RWPE2 (cell line): ENCODE measurements around the gene LSM12.
A peak's percentile ranks its signal among the peaks of the same experiment; 100 is the strongest.

Experiments used
- ATAC-seq: fragments of 200-7000 bp; cut with Tn5 transposase; 3 replicates; pipeline ENCODE4 v1.9.1; 2021; ENCODE audit warnings: low read depth
- DNase-seq: peaks from one replicate; pipeline ENCODE4 v3.0.0-alpha.2; 2020; ENCODE audit warnings: low spot score
- H3K27ac ChIP-seq: fragments of 450-650 bp; 2 replicates; pipeline ENCODE4 v1.5.1; 2017; ENCODE audit warnings: mild to moderate bottlenecking; ENCODE audit not compliant: poor library complexity, severe bottlenecking
- H3K27me3 ChIP-seq: fragments of 250-450 bp; sonication (Bioruptor Pico); 2 replicates; pipeline ENCODE4 v1.5.1; 2021; ENCODE audit warnings: mild to moderate bottlenecking, moderate library complexity; ENCODE audit not compliant: insufficient read depth, poor library complexity, severe bottlenecking
- H3K36me3 ChIP-seq: fragments of 250-450 bp; sonication (Bioruptor Pico); 2 replicates; pipeline ENCODE4 v1.5.1; 2020; ENCODE audit warnings: low read depth, mild to moderate bottlenecking, moderate library complexity
- H3K4me1 ChIP-seq: fragments of 250-450 bp; sonication (Bioruptor Pico); 2 replicates; pipeline ENCODE4 v1.5.1; 2021; ENCODE audit warnings: mild to moderate bottlenecking, moderate library complexity; ENCODE audit not compliant: insufficient read depth, poor library complexity, severe bottlenecking
- H3K4me3 ChIP-seq: fragments of 250-450 bp; sonication (Bioruptor Pico); 2 replicates; pipeline ENCODE4 v1.5.1; 2021; ENCODE audit warnings: mild to moderate bottlenecking, moderate library complexity; ENCODE audit not compliant: severe bottlenecking
- H3K9me3 ChIP-seq: fragments of 250-450 bp; sonication (Bioruptor Pico); 2 replicates; pipeline ENCODE4 v1.5.1; 2021; ENCODE audit warnings: mild to moderate bottlenecking, moderate library complexity; ENCODE audit not compliant: severe bottlenecking
- TF ChIP-seq, protein P1 (sequence below): fragments of 450-650 bp; IDR thresholded peaks from one replicate; pipeline ENCODE4 v1.5.1; 2017; ENCODE audit warnings: mild to moderate bottlenecking, moderate library complexity; ENCODE audit not compliant: poor library complexity, severe bottlenecking

The LSM12 gene

DNA sequence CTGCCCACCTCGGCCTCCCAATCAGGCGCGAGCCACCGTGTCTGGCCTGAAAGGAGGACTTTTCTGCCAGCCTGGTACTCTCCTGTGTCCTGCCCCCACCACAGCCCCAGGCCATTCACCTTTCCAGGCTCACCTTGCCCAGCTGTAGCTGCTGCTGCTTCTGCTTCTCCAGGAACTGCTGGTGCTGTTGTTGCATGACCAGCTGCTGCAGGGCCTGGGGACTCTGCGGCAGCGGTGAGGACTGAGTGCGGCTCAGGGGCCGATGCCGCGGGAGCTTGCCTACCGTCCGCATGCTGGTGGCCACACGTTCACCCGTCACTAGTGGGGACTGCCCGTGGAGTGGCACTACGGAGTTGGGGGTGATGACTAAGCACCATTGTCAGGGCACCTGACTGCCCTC lies 21.8 kb upstream of the LSM12 start:
- peaks cover 2% of the 10 kb centered on the region; the same call in 1 of the 2 replicates for H3K36me3 ChIP-seq
- peaks cover 13% of the 10 kb centered on the region for H3K4me1 ChIP-seq
- TF ChIP-seq, protein P1, sequence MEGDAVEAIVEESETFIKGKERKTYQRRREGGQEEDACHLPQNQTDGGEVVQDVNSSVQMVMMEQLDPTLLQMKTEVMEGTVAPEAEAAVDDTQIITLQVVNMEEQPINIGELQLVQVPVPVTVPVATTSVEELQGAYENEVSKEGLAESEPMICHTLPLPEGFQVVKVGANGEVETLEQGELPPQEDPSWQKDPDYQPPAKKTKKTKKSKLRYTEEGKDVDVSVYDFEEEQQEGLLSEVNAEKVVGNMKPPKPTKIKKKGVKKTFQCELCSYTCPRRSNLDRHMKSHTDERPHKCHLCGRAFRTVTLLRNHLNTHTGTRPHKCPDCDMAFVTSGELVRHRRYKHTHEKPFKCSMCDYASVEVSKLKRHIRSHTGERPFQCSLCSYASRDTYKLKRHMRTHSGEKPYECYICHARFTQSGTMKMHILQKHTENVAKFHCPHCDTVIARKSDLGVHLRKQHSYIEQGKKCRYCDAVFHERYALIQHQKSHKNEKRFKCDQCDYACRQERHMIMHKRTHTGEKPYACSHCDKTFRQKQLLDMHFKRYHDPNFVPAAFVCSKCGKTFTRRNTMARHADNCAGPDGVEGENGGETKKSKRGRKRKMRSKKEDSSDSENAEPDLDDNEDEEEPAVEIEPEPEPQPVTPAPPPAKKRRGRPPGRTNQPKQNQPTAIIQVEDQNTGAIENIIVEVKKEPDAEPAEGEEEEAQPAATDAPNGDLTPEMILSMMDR = no peak
- no peaks in the 10 kb centered on the region for H3K9me3 ChIP-seq
- ATAC-seq = no peak
- H3K27ac ChIP-seq = no peak overlapping the region
- H3K27me3 ChIP-seq = no peaks in the 10 kb centered on the region
- H3K4me3 ChIP-seq = no peak overlapping the region
- DNase-seq = no peak

DNA sequence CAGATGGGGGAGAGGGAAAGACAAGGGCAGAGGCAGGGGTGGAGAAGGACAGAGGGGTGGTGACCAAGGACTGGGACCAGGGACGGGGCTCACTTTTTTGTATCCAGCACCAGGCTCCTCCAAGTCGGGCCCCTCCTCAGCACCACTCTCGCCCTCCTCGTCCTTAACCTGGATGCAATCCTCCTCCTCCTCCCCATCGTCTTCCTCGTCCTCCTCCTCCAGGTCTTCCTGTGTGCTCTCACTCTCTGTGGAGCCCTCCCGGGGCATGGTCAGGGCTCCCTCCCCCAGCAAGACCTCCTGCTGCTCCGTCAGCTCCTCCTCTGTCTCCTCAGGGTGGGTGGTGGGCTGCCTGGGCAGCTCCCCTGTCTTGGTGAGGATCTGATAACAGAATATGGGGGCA lies 20.8 kb upstream of the LSM12 start:
- peaks cover 14% of the 10 kb centered on the region for H3K4me1 ChIP-seq
- peaks cover 4% of the 10 kb centered on the region; the same call in 1 of the 2 replicates for H3K36me3 ChIP-seq
- H3K27me3 ChIP-seq = no peaks in the 10 kb centered on the region
- ATAC-seq (no peak), DNase-seq (no peak)
- H3K4me3 ChIP-seq = no peak overlapping the region
- TF ChIP-seq, protein P1 = no peak
- peak overlapping the region; percentile 45 for H3K27ac ChIP-seq
- no peaks in the 10 kb centered on the region for H3K9me3 ChIP-seq

DNA sequence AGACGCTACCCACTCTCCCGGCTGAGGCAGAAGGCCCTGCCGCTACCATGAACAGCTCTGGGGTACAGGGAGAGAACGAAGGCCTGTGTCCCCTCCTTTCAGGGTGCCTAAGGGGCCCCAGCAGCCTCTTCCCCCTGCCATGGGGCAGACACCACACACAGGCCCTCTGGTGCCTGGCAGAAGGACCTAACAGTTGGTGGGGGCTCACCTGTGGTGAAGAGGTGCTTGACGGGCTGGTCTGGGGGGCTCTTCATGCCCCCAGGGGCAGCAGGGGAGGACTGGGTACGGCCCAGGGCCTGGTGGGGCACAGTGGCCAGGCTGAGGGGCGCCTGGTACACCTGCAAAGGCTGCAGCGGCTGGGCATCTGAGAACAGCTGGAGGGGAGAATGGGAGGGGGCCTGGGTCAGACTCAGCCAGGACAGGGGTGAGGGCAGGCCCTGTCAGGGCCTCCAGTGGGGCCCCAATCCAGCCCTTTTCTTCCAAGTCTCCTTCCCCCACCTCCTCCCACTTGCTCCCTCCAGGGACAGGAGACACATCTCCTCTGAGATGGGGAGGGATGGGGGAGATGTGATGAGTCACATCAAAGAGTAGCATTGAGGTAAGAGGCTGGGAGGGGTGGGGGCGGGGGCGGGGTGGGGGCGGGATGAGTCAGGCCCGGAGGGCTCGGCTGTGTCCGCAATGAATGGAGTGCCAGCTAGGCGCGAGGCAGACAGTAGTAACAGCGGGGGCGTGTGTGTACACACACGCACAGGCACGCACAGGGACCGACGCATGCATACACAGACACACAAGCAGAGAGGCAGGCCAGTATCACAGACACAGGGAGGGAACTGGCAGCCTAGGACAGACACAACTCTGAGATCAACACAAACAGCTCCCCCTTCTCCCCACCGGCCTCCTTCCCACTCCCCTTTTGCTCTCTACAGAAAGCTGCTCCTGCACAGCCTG lies 20.2 kb upstream of the LSM12 start:
- TF ChIP-seq, protein P1 = no peak
- ATAC-seq (peak; percentile 84), DNase-seq (peak; percentile 92)
- Histone ChIP-seq H3K36me3 (peaks cover 4% of the 10 kb centered on the region; the same call in 1 of the 2 replicates), H3K4me3 (no peak overlapping the region), H3K27ac (peak overlapping the region; percentile 45), H3K9me3 (no peaks in the 10 kb centered on the region), H3K27me3 (no peaks in the 10 kb centered on the region), H3K4me1 (peaks cover 16% of the 10 kb centered on the region)

DNA sequence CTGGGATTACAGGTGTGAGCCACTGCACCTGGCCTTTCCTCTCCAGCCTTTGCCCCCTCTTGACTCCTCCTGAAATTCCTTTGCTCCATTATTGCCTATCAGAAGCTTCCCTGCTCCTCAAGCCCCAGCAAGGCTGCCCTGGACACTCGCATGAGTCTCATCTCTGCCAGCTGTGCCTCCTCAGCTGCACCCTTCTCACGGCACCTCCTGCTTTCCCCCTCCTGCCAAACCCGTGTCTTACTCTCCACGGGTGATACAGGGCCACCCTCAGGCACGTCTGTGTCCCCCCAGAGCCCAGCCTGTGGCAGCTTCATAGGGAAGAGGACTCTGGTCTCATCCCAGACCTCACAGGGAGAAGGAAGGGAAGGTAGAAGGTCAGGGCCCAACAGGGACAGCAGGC lies 19.4 kb upstream of the LSM12 start:
- no peak for ATAC-seq

More for the DNA sequence above, 19.4 kb upstream of the LSM12 start:
- TF ChIP-seq, protein P1 = no peak
- no peak for DNase-seq
- Histone ChIP-seq H3K27me3 (no peaks in the 10 kb centered on the region), H3K9me3 (no peaks in the 10 kb centered on the region), H3K4me3 (no peak overlapping the region), H3K4me1 (peaks cover 16% of the 10 kb centered on the region), H3K27ac (peak overlapping the region; percentile 45), H3K36me3 (peaks cover 4% of the 10 kb centered on the region; the same call in 1 of the 2 replicates)
